NT2/D1 (cell line): ENCODE measurements around the gene ULK4.

Source experiments
- SUZ12 ChIP-seq: IDR thresholded peaks from 2 replicates; pipeline ENCODE4 v1.6.1; 2011; ENCODE audit not compliant: insufficient read length, insufficient read depth; ENCODE audit errors: extremely low read depth
- ZNF274 ChIP-seq: IDR thresholded peaks from 2 replicates; pipeline ENCODE4 v1.6.1; 2011; ENCODE audit warnings: mild to moderate bottlenecking, low read depth, low read length

- TF ChIP-seq ZNF274: no peak
- no peak for TF ChIP-seq SUZ12
Measured at GRCh38 chr3:41700155-41700554, 261.7 kb downstream of the ULK4 start.
